ENCODE results near the gene RFX1.

GRCh38 chr19:13917888-13918406 lies 88.2 kb downstream of the RFX1 start:
- TF ChIP-seq, protein P1, sequence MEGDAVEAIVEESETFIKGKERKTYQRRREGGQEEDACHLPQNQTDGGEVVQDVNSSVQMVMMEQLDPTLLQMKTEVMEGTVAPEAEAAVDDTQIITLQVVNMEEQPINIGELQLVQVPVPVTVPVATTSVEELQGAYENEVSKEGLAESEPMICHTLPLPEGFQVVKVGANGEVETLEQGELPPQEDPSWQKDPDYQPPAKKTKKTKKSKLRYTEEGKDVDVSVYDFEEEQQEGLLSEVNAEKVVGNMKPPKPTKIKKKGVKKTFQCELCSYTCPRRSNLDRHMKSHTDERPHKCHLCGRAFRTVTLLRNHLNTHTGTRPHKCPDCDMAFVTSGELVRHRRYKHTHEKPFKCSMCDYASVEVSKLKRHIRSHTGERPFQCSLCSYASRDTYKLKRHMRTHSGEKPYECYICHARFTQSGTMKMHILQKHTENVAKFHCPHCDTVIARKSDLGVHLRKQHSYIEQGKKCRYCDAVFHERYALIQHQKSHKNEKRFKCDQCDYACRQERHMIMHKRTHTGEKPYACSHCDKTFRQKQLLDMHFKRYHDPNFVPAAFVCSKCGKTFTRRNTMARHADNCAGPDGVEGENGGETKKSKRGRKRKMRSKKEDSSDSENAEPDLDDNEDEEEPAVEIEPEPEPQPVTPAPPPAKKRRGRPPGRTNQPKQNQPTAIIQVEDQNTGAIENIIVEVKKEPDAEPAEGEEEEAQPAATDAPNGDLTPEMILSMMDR (IDR thresholded peaks at IDR 0.05; ENCODE audit: poor library complexity, severe bottlenecking): no peak
- TF ChIP-seq EP300 (conservative IDR thresholded peaks at IDR 0.05; ENCODE audit: poor library complexity, severe bottlenecking): no peak
- TF ChIP-seq RAD21 (conservative IDR thresholded peaks at IDR 0.05): no peak
- TF ChIP-seq, protein P2, sequence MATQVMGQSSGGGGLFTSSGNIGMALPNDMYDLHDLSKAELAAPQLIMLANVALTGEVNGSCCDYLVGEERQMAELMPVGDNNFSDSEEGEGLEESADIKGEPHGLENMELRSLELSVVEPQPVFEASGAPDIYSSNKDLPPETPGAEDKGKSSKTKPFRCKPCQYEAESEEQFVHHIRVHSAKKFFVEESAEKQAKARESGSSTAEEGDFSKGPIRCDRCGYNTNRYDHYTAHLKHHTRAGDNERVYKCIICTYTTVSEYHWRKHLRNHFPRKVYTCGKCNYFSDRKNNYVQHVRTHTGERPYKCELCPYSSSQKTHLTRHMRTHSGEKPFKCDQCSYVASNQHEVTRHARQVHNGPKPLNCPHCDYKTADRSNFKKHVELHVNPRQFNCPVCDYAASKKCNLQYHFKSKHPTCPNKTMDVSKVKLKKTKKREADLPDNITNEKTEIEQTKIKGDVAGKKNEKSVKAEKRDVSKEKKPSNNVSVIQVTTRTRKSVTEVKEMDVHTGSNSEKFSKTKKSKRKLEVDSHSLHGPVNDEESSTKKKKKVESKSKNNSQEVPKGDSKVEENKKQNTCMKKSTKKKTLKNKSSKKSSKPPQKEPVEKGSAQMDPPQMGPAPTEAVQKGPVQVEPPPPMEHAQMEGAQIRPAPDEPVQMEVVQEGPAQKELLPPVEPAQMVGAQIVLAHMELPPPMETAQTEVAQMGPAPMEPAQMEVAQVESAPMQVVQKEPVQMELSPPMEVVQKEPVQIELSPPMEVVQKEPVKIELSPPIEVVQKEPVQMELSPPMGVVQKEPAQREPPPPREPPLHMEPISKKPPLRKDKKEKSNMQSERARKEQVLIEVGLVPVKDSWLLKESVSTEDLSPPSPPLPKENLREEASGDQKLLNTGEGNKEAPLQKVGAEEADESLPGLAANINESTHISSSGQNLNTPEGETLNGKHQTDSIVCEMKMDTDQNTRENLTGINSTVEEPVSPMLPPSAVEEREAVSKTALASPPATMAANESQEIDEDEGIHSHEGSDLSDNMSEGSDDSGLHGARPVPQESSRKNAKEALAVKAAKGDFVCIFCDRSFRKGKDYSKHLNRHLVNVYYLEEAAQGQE (IDR thresholded peaks at IDR 0.05; ENCODE audit: borderline replicate concordance): no peak
- no peak for TF ChIP-seq POLR2AphosphoS5 (IDR thresholded peaks at IDR 0.05)
- TF ChIP-seq SMC3 (conservative IDR thresholded peaks at IDR 0.05; ENCODE audit: poor library complexity): no peak

All from neural cell (in vitro differentiated cells).